GM12873 (cell line): ENCODE results near the gene CPZ.

ENCODE experiments used
- CTCF ChIP-seq: IDR thresholded peaks from 2 replicates; pipeline ENCODE4 v1.5.1; 2012; ENCODE audit warnings: low read depth, mild to moderate bottlenecking, moderate library complexity, low read length, control low read depth; ENCODE audit not compliant: insufficient read depth; ENCODE audit errors: missing control alignments

Gene CPZ

DNA sequence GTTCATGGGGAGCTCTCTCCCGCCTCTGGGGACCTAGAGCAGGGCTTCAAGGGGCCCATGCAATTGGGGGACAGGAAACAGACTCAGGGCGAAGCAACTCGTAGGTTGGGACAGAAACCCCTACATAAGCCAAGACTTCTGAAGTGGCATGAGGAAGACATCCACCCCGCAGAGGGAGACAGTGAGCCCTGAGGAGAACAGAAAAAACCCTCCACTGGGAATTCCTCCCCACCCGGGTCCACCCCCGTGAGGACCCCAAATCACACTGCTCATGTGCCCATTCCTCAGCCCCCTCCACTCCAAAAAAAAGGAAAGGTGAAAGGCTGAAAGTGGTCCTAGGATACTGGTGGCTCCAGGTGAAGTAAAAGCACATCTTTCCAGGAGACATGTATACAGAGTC, 74.0 kb downstream of the CPZ start:
- TF ChIP-seq CTCF: no peak
